OCI-LY1 (cell line): ENCODE measurements around the gene DDC.

Source experiments
- H2AFZ ChIP-seq: fragments of 200-600 bp; sonication (generic), shearing (Covaris generic); 2 replicates; pipeline ENCODE4 v1.6.0; 2014; ENCODE audit warnings: antibody characterized with exemption, mild to moderate bottlenecking, low read length
- H3F3A ChIP-seq: fragments of 200-600 bp; sonication (generic), shearing (Covaris generic); 2 replicates; pipeline ENCODE4 v1.6.0; 2014; ENCODE audit warnings: mild to moderate bottlenecking, antibody characterized with exemption, low read length, moderate library complexity; ENCODE audit not compliant: insufficient read depth
- H3K27ac ChIP-seq: fragments of 200-600 bp; sonication (generic); 2 replicates; pipeline ENCODE4 v1.5.1; 2014; ENCODE audit warnings: low read length, mixed run types, mild to moderate bottlenecking, low read depth; ENCODE audit not compliant: poor library complexity, severe bottlenecking
- H3K27me3 ChIP-seq: fragments of 200-600 bp; sonication (generic); 2 replicates; pipeline ENCODE4 v1.6.0; 2014; ENCODE audit warnings: antibody characterized with exemption, mild to moderate bottlenecking, low read length, moderate library complexity; ENCODE audit not compliant: insufficient read depth
- H3K36me3 ChIP-seq: fragments of 200-600 bp; sonication (generic); 2 replicates; pipeline ENCODE4 v1.6.1; 2014; ENCODE audit warnings: mild to moderate bottlenecking, antibody characterized with exemption, low read length, moderate library complexity, mixed read lengths; ENCODE audit not compliant: insufficient read depth
- H3K4me1 ChIP-seq: fragments of 200-600 bp; sonication (generic); 2 replicates; pipeline ENCODE4 v1.5.1; 2014; ENCODE audit warnings: mild to moderate bottlenecking, low read length, moderate library complexity; ENCODE audit not compliant: insufficient read depth, severe bottlenecking
- H3K4me2 ChIP-seq: fragments of 200-600 bp; sonication (generic), shearing (Covaris generic); 2 replicates; pipeline ENCODE4 v1.6.1; 2014; ENCODE audit warnings: low read length
- H3K4me3 ChIP-seq: fragments of 200-600 bp; sonication (generic); 2 replicates; pipeline ENCODE4 v1.5.1; 2014; ENCODE audit warnings: low read length, low read depth, mild to moderate bottlenecking, mixed read lengths; ENCODE audit not compliant: poor library complexity, severe bottlenecking
- H3K79me2 ChIP-seq: fragments of 200-600 bp; shearing (Covaris generic); 2 replicates; pipeline ENCODE4 v1.6.1; 2016; ENCODE audit warnings: mixed run types, low read length, mixed read lengths; ENCODE audit not compliant: insufficient read depth
- H3K9ac ChIP-seq: fragments of 200-600 bp; sonication (generic), shearing (Covaris generic); 2 replicates; pipeline ENCODE4 v1.6.1; 2014; ENCODE audit warnings: mild to moderate bottlenecking, low read length, mixed read lengths
- H3K9me2 ChIP-seq: fragments of 200-600 bp; sonication (generic), shearing (Covaris generic); 2 replicates; pipeline ENCODE4 v1.6.1; 2014; ENCODE audit warnings: low read depth, mild to moderate bottlenecking, low read length, mixed read lengths
- H3K9me3 ChIP-seq: fragments of 200-600 bp; shearing (Covaris generic); 2 replicates; pipeline ENCODE4 v1.6.1; 2014; ENCODE audit warnings: low read length, mixed read lengths
- H4K20me1 ChIP-seq: fragments of 200-600 bp; sonication (generic), shearing (Covaris generic); 2 replicates; pipeline ENCODE4 v1.6.0; 2016; ENCODE audit warnings: mild to moderate bottlenecking, low read length; ENCODE audit not compliant: insufficient read depth
- CTCF ChIP-seq: fragments of 200-600 bp; sonication (generic), shearing (Covaris generic); IDR thresholded peaks from 2 replicates; pipeline ENCODE4 v1.5.1; 2017; ENCODE audit warnings: mild to moderate bottlenecking, antibody characterized with exemption, low read length, moderate library complexity, mixed read lengths
- EZH2 ChIP-seq: fragments of 200-600 bp; sonication (generic), shearing (Covaris generic); IDR thresholded peaks from 2 replicates; pipeline ENCODE4 v1.8.0; 2017; ENCODE audit warnings: borderline replicate concordance, mixed run types, mild to moderate bottlenecking, antibody characterized with exemption, low read length, moderate library complexity, mixed read lengths

DDC gene

GRCh38 chr7:50605059-50605458 lies 39.9 kb upstream of the DDC start:
- TF ChIP-seq EZH2 (no peak), CTCF (no peak)
- Histone ChIP-seq H3K9ac (no peak overlapping the region), H3K79me2 (no peaks in the 10 kb centered on the region), H3K9me3 (no peaks in the 10 kb centered on the region), H3F3A (no peaks in the 10 kb centered on the region), H3K27ac (no peak overlapping the region), H2AFZ (no peak overlapping the region), H3K4me3 (no peak overlapping the region), H3K27me3 (no peaks in the 10 kb centered on the region), H3K4me2 (no peak overlapping the region), H3K36me3 (no peaks in the 10 kb centered on the region), H4K20me1 (no peaks in the 10 kb centered on the region), H3K4me1 (no peaks in the 10 kb centered on the region), H3K9me2 (no peaks in the 10 kb centered on the region)

- H3K27ac ChIP-seq = no peak overlapping the region
- H3K27me3 ChIP-seq = peaks cover 5% of the 10 kb centered on the region; the same call in 1 of the 2 replicates
These were observed 38.1 kb upstream of the DDC start for GRCh38 chr7:50603287-50603686.

GRCh38 chr7:50599385-50599784 lies 34.2 kb upstream of the DDC start:
- H3K27me3 ChIP-seq = peaks cover 5% of the 10 kb centered on the region; the same call in 1 of the 2 replicates
- H3K4me1 ChIP-seq = no peaks in the 10 kb centered on the region
- no peaks in the 10 kb centered on the region for H3K36me3 ChIP-seq
- no peak overlapping the region for H3K9ac ChIP-seq
- no peak overlapping the region for H3K27ac ChIP-seq
- H3K9me2 ChIP-seq = no peaks in the 10 kb centered on the region
- no peak overlapping the region for H3K4me2 ChIP-seq
- no peak overlapping the region for H2AFZ ChIP-seq
- H3F3A ChIP-seq = no peaks in the 10 kb centered on the region
- H4K20me1 ChIP-seq = no peaks in the 10 kb centered on the region
- H3K9me3 ChIP-seq = no peaks in the 10 kb centered on the region
- H3K4me3 ChIP-seq = no peak overlapping the region
- no peaks in the 10 kb centered on the region for H3K79me2 ChIP-seq
- TF ChIP-seq CTCF = no peak
- TF ChIP-seq EZH2 = no peak

More at GRCh38 chr7:50603287-50603686, 38.1 kb upstream of the DDC start:
- Histone ChIP-seq H3K4me1 (no peaks in the 10 kb centered on the region), H3K9me3 (no peaks in the 10 kb centered on the region), H3K9me2 (no peaks in the 10 kb centered on the region), H3K4me2 (no peak overlapping the region), H3F3A (no peaks in the 10 kb centered on the region), H4K20me1 (no peaks in the 10 kb centered on the region), H3K4me3 (no peak overlapping the region), H3K79me2 (no peaks in the 10 kb centered on the region), H3K9ac (no peak overlapping the region), H3K36me3 (no peaks in the 10 kb centered on the region), H2AFZ (no peak overlapping the region)
- TF ChIP-seq CTCF (no peak), EZH2 (no peak)
